ENCODE results near the gene LSM10. TPM values are rescaled to one million over a fixed set of nuclear protein-coding genes. Genes with fewer than 3 reads are reported as not detected.

Gene LSM10
- total RNA-seq, 1 donor from 2014 or later = 9.9 TPM

- no peak for DNase-seq
These were observed 15.5 kb downstream of the LSM10 start for GRCh38 chr1:36382231-36382630.

GRCh38 chr1:36381405-36381804, 16.3 kb downstream of the LSM10 start:
- DNase-seq = no peak

- DNase-seq = no peak
These were observed 16.9 kb downstream of the LSM10 start for GRCh38 chr1:36380782-36381181.

- no peak for DNase-seq
These were observed 17.5 kb downstream of the LSM10 start for GRCh38 chr1:36380143-36380619.

GRCh38 chr1:36377791-36378492, 19.8 kb downstream of the LSM10 start:
- no peak for DNase-seq

- no peak for DNase-seq
These were observed 25.1 kb downstream of the LSM10 start for GRCh38 chr1:36372617-36373016.

GRCh38 chr1:36369061-36369861, 28.4 kb downstream of the LSM10 start:
- peak; percentile 86 for DNase-seq

- no peak for DNase-seq
These were observed 29.9 kb downstream of the LSM10 start for GRCh38 chr1:36367798-36368197.

- DNase-seq = peak; percentile 72
These were observed 30.6 kb downstream of the LSM10 start for GRCh38 chr1:36367066-36367465.

- DNase-seq = no peak
These were observed 31.5 kb downstream of the LSM10 start for GRCh38 chr1:36366091-36366661.

- no peak for DNase-seq
These were observed 32.3 kb downstream of the LSM10 start for GRCh38 chr1:36365381-36365780.

GRCh38 chr1:36359911-36360550, 37.7 kb downstream of the LSM10 start:
- peak; percentile 45 for DNase-seq

GRCh38 chr1:36359383-36359782, 38.3 kb downstream of the LSM10 start:
- DNase-seq = no peak

GRCh38 chr1:36358514-36359084, 39.1 kb downstream of the LSM10 start:
- DNase-seq = no peak

GRCh38 chr1:36355811-36356210, 41.9 kb downstream of the LSM10 start:
- no peak for DNase-seq

GRCh38 chr1:36354486-36354885, 43.2 kb downstream of the LSM10 start:
- DNase-seq = no peak

- DNase-seq = peak; percentile 52
These were observed 44.5 kb downstream of the LSM10 start for GRCh38 chr1:36352910-36353878.

- peak; percentile 70 for DNase-seq
These were observed 45.4 kb downstream of the LSM10 start for GRCh38 chr1:36352125-36352909.

GRCh38 chr1:36351227-36351977, 46.3 kb downstream of the LSM10 start:
- DNase-seq = peak; percentile 64

Measured in dermis blood vessel endothelial cell (primary cell).